ENCODE results near the gene TMEM205. TPM values are rescaled to one million over a fixed set of nuclear protein-coding genes. Genes with fewer than 3 reads are reported as not detected.
A peak's percentile ranks its signal among the peaks of the same experiment; 100 is the strongest.

The TMEM205 gene
- total RNA-seq, 1 experiment from 2014 or later, result 195 TPM

DNA sequence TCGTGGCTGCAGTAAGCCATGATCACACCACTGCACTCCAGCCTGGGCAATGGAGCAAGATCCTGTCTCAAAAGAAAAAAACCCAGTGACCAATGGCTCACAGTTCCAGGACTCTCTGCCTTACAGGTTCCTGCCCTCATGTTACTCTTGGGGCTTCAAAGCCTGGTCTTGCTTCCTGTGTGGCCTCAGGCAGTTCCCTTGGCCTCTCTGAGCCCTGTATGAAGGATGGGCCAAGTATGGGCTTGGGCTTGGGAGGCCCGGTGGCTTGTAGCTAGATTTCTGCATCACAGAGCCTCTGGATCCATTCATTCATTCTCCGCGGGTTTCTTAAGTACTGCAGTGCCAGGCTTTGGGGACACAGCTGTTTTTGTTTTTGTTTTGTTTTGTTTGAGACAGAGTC lies 50.9 kb downstream of the TMEM205 start:
- Histone ChIP-seq H3K4me3 (no peak overlapping the region), H3K27me3 (no peaks in the 10 kb centered on the region; the same call in 1 of the 2 replicates), H3K36me3 (no peaks in the 10 kb centered on the region), H3K9me3 (peaks cover 2% of the 10 kb centered on the region)
- DNase-seq, result no peak

GRCh38 chr19:11293433-11294389 lies 52.4 kb downstream of the TMEM205 start:
- Histone ChIP-seq H3K27me3 (no peaks in the 10 kb centered on the region), H3K36me3 (no peaks in the 10 kb centered on the region), H3K9me3 (no peaks in the 10 kb centered on the region), H3K4me3 (peak overlapping the region; percentile 32)
- DNase-seq, result peak; percentile 99

Other genes starting within 250 kb of the TMEM205 start
- gene SPC24, start 190.5 kb downstream of the TMEM205 start, total RNA-seq (2014; rRNA removed; shearing (Covaris generic); ENCODE audit: low replicate concordance), result 69.7 and 113 TPM in 2 replicates
- gene KANK2, start 148.7 kb downstream of the TMEM205 start, total RNA-seq (2014; rRNA removed; shearing (Covaris generic); ENCODE audit: low replicate concordance), result 81.9 and 86.7 TPM in 2 replicates
- gene ANGPTL8, start 106.6 kb downstream of the TMEM205 start, total RNA-seq (2014; rRNA removed; shearing (Covaris generic); ENCODE audit: low replicate concordance), result not detected in 2 replicates
- 2.2 and 8.8 TPM in 2 replicates for gene DOCK6, start 83.7 kb downstream of the TMEM205 start, total RNA-seq (2014; rRNA removed; shearing (Covaris generic); ENCODE audit: low replicate concordance)
- 1.0 TPM in 1 of 2 replicates, not detected in the other for gene TSPAN16, start 50.1 kb downstream of the TMEM205 start, total RNA-seq (2014; rRNA removed; shearing (Covaris generic); ENCODE audit: low replicate concordance)
- 2.3 and 3.1 TPM in 2 replicates for gene RAB3D, start 6.6 kb downstream of the TMEM205 start, total RNA-seq (2014; rRNA removed; shearing (Covaris generic); ENCODE audit: low replicate concordance)
- 5.4 and 9.0 TPM in 2 replicates for gene CCDC159, start 251 bp upstream of the TMEM205 start, total RNA-seq (2014; rRNA removed; shearing (Covaris generic); ENCODE audit: low replicate concordance)
- 3.9 and 12.3 TPM in 2 replicates for gene PLPPR2, start 9.2 kb upstream of the TMEM205 start, total RNA-seq (2014; rRNA removed; shearing (Covaris generic); ENCODE audit: low replicate concordance)
- gene SWSAP1, start 28.4 kb upstream of the TMEM205 start, total RNA-seq (2014; rRNA removed; shearing (Covaris generic); ENCODE audit: low replicate concordance), result 1.3 and 3.1 TPM in 2 replicates
- gene EPOR, start 38.0 kb upstream of the TMEM205 start, total RNA-seq (2014; rRNA removed; shearing (Covaris generic); ENCODE audit: low replicate concordance), result 2.6 and 2.9 TPM in 2 replicates
- gene RGL3, start 73.0 kb upstream of the TMEM205 start, total RNA-seq (2014; rRNA removed; shearing (Covaris generic); ENCODE audit: low replicate concordance), result 0.10 TPM in 1 of 2 replicates, not detected in the other
- 0.22 and 2.0 TPM in 2 replicates for gene ODAD3, start 88.9 kb upstream of the TMEM205 start, total RNA-seq (2014; rRNA removed; shearing (Covaris generic); ENCODE audit: low replicate concordance)
- gene PRKCSH, start 89.4 kb upstream of the TMEM205 start, total RNA-seq (2014; rRNA removed; shearing (Covaris generic); ENCODE audit: low replicate concordance), result 93.3 and 256 TPM in 2 replicates
- gene ELAVL3, start 134.8 kb upstream of the TMEM205 start, total RNA-seq (2014; rRNA removed; shearing (Covaris generic); ENCODE audit: low replicate concordance), result not detected in 2 replicates
- gene ZNF653, start 159.6 kb upstream of the TMEM205 start, total RNA-seq (2014; rRNA removed; shearing (Covaris generic); ENCODE audit: low replicate concordance), result 7.4 and 12.8 TPM in 2 replicates
- gene ECSIT, start 182.9 kb upstream of the TMEM205 start, total RNA-seq (2014; rRNA removed; shearing (Covaris generic); ENCODE audit: low replicate concordance), result 139 and 196 TPM in 2 replicates
- gene CNN1, start 192.6 kb upstream of the TMEM205 start, total RNA-seq (2014; rRNA removed; shearing (Covaris generic); ENCODE audit: low replicate concordance), result 0.46 TPM in 1 of 2 replicates, not detected in the other
- 51.6 and 111 TPM in 2 replicates for gene ELOF1, start 213.0 kb upstream of the TMEM205 start, total RNA-seq (2014; rRNA removed; shearing (Covaris generic); ENCODE audit: low replicate concordance)
- gene ACP5, start 231.4 kb upstream of the TMEM205 start, total RNA-seq (2014; rRNA removed; shearing (Covaris generic); ENCODE audit: low replicate concordance), result not detected in 2 replicates